Activated T-cell treated with anti-CD3 and anti-CD28 coated beads, Interleukin-2, amount 50 U/mL, for 24 hours (primary cell): ENCODE measurements around the gene CD69.

Experiments used
- DNase-seq: peaks from one replicate; pipeline ENCODE4 v3.0.0-alpha.2; 2020
- H3K27ac Mint-ChIP-seq: 2 replicates; pipeline ENCODE4 v1.8.0; 2020; ENCODE audit warnings: mild to moderate bottlenecking, mixed read lengths
- H3K27me3 Mint-ChIP-seq: 2 replicates; pipeline ENCODE4 v1.8.0; 2020; ENCODE audit warnings: mixed read lengths
- H3K36me3 Mint-ChIP-seq: 2 replicates; pipeline ENCODE4 v1.8.0; 2020; ENCODE audit warnings: low read depth, mixed read lengths
- H3K4me1 Mint-ChIP-seq: 2 replicates; pipeline ENCODE4 v1.8.0; 2020; ENCODE audit warnings: low read depth, mixed read lengths
- H3K4me3 Mint-ChIP-seq: 2 replicates; pipeline ENCODE4 v1.8.0; 2020; ENCODE audit warnings: mild to moderate bottlenecking, moderate library complexity, mixed read lengths
- H3K9me3 Mint-ChIP-seq: 2 replicates; pipeline ENCODE4 v1.8.0; 2020; ENCODE audit warnings: mixed read lengths

CD69 gene

DNA sequence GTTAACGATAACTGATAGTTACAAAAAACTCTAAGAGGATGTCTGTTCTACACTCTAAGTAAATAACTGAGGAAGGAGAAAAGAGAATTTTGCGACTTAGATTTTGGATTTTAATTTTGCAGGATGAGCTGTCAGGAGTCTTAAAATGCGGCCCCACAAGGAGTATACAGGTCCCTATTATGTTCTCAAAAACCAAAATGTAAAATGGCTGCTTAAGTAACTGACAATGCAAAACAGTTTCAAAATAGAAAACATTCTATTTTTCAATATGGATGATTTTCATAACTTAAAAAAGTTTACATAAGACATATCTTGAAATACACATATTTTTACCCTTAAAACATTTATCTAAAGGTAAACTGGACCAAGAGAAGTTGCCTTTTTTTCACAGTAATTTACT lies 2.6 kb downstream of the CD69 start:
- H3K4me1 Mint-ChIP-seq = peaks cover 52% of the 10 kb centered on the region

DNA sequence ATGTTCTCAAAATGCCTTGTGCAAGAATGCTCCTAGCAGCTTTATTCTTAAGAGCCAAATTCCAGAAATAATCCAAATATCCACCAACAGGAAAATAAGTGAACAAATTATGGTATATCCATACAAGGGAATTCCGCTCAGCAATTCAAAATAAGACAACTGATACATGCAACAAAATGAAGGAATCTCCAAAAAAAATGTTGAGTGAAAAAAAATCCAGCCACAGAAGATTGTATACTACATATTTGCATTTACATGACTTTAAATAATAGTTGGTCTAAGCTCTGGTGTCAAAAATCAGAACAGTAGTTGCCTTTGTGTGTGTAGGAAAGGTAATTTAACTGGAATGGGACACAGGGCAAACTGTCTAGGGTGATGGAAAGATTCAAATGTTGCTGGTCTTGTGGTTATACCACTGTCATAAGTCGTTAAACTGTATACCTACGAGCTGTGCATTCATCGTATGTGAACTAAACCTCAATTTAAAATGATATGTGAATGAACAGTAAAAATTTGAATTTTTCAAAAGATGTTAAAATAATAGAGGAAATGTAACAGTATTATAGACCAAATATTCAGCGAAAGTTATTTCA lies 3.2 kb downstream of the CD69 start:
- Mint-ChIP-seq H3K4me1 (peaks cover 54% of the 10 kb centered on the region), H3K4me3 (peak overlapping the region; percentile 98), H3K36me3 (peaks cover 86% of the 10 kb centered on the region), H3K27ac (peak overlapping the region; percentile 99), H3K27me3 (no peaks in the 10 kb centered on the region), H3K9me3 (peaks cover 5% of the 10 kb centered on the region)
- DNase-seq = no peak

More for the DNA sequence above, 2.6 kb downstream of the CD69 start:
- Mint-ChIP-seq H3K36me3 (peaks cover 80% of the 10 kb centered on the region), H3K4me3 (peak overlapping the region; percentile 98), H3K9me3 (peaks cover 7% of the 10 kb centered on the region), H3K27ac (peak overlapping the region; percentile 99), H3K27me3 (no peaks in the 10 kb centered on the region)
- no peak for DNase-seq

DNA sequence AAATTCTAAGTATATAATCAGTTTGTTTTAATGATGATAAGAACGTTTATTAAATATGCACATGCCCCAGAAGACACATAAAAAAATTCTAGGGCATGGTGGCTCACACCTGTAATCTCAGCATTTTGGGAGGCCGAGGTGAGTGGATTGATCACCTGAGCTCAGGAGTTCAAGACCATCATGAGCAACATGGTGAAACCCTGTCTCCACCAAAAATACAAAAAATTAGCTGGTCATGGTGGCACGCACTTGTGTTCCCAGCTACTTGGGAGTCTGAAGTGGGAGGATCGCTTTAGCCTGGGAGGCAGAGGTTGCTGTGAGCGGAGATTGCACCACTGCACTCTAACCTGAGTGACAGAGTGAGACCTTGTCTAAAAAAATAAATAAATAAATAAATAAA lies 4.0 kb downstream of the CD69 start:
- Mint-ChIP-seq H3K27ac (peak overlapping the region; percentile 99), H3K36me3 (peaks cover 90% of the 10 kb centered on the region), H3K4me3 (peak overlapping the region; percentile 98), H3K27me3 (no peaks in the 10 kb centered on the region), H3K9me3 (no peaks in the 10 kb centered on the region), H3K4me1 (peaks cover 49% of the 10 kb centered on the region)
- DNase-seq = peak; percentile 51

DNA sequence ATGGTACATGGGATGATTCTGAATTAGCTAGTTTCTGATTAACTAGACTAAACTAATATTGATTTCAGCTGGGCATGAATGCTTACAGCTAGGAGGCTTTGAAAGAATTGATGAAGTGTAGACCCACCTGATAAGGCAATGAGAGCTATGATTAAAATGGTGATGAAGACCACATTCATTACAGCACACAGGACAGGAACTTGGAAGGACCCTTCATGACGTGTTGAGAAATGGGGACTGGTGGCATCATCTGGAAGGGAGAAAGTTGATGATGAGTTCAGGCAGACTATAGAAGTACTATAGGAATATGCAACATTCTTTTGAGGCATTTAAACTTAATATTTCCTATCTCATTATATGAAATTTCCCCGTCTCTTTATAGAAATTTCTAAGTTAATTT lies 4.5 kb downstream of the CD69 start:
- no peaks in the 10 kb centered on the region for H3K9me3 Mint-ChIP-seq
- H3K27ac Mint-ChIP-seq = peak overlapping the region; percentile 99
- no peaks in the 10 kb centered on the region for H3K27me3 Mint-ChIP-seq
- H3K36me3 Mint-ChIP-seq = peaks cover 95% of the 10 kb centered on the region
- peak overlapping the region; percentile 98 for H3K4me3 Mint-ChIP-seq
- DNase-seq = no peak
- H3K4me1 Mint-ChIP-seq = peaks cover 49% of the 10 kb centered on the region

DNA sequence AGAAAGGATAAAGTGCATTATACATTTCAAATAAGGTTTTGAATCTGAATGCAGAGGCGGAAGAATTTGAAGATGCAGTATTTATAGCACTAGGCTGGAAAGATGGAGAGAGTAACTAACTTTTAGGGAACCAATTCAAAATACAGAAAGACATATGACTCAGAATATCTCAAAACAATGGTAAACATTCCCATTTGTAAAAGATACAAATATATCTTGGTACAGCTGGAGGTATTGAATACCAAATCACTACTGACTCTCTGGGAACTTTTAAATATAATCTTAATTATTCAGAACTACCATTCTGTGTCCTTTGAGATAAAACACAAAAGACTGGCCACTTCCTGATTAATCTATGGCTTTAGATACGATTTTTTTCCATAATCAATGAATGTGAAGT lies 5.1 kb downstream of the CD69 start:
- Mint-ChIP-seq H3K27ac (peak overlapping the region; percentile 93), H3K9me3 (no peaks in the 10 kb centered on the region), H3K4me1 (peaks cover 48% of the 10 kb centered on the region), H3K4me3 (peak overlapping the region; percentile 98), H3K36me3 (peaks cover 89% of the 10 kb centered on the region), H3K27me3 (no peaks in the 10 kb centered on the region)
- no peak for DNase-seq

DNA sequence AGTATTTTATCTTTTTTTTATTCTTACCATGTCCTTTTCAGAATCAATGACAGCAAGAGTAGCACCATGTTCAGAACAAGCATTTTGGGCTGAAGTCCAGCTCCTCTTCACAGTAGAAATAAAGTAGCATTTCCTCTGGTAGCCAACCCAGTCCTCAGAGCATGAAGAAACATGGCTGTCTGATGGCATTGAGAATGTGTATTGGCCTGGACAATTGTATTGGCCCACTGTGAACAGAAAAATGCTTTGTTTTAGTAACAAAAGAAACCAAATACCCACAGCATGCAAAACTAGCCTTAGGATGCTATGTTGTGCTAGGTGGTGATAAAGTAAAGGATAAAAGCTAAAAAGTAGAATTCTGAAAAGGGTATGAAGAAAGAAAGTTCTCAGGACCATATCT lies 5.7 kb downstream of the CD69 start:
- Mint-ChIP-seq H3K9me3 (no peaks in the 10 kb centered on the region), H3K27me3 (no peaks in the 10 kb centered on the region), H3K4me3 (peak overlapping the region; percentile 98), H3K27ac (peak overlapping the region; percentile 93), H3K36me3 (peaks cover 84% of the 10 kb centered on the region), H3K4me1 (peaks cover 53% of the 10 kb centered on the region)
- no peak for DNase-seq

DNA sequence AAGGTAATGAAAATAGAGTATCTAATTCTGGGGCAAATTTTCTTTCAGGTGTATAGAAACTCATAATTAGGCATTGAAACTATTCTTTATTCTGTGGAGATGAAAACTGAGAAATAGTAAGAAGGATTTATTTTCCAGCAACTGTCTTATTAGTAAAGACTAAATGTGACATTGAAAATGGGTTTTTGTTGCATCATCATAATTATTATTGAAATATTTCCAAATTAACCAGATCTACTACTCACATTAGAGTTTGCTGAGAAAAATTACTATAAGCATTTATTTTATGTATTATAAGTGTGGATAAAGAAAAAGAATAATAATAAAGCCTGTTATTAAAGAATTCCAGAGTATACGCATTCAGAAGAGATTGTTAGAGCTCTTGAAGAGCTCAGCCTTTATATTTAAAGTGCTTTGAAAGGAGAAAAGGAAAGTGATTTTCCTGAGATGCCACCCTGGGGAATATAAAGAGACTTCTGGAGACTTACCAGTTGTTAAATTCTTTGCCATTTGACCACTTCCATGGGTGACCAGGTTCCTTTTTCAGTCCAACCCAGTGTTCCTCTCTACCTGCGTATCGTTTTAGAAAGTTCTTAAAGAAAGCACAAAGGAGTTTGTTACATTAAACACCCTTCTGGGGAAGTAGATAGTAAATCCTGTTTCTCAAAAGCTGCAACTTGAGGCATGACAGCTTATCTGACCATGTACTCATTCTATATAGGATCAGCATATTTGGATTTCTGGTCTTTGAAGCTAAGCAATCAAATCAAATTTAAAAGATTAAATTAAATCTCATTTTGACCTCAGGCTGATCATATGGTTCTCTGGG lies 6.4 kb downstream of the CD69 start:
- H3K27me3 Mint-ChIP-seq = no peaks in the 10 kb centered on the region
- peaks cover 76% of the 10 kb centered on the region for H3K36me3 Mint-ChIP-seq
- peaks cover 57% of the 10 kb centered on the region for H3K4me1 Mint-ChIP-seq
- H3K27ac Mint-ChIP-seq = peak overlapping the region; percentile 93
- DNase-seq = no peak
- H3K9me3 Mint-ChIP-seq = no peaks in the 10 kb centered on the region
- H3K4me3 Mint-ChIP-seq = peak overlapping the region; percentile 98

DNA sequence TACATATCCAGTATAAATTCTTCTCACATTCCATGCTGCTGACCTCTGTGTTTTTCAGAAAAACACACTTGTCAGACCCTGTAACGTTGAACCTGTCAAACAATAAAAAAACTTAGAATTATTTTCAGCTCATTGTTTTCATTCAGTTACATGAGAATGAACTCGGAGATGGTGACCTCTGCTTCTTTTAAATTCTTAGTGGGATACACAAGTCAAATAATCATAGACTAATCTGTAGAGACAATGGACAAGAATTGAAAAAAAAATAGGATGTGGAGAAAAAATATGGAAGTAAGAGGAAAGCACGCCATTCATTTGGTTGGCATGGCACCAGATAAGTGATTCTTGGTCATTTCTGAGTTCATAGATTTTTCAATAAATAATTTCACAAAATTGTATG lies 7.2 kb downstream of the CD69 start:
- no peaks in the 10 kb centered on the region for H3K27me3 Mint-ChIP-seq
- H3K4me3 Mint-ChIP-seq = peak overlapping the region; percentile 98
- H3K4me1 Mint-ChIP-seq = peaks cover 60% of the 10 kb centered on the region
- peaks cover 68% of the 10 kb centered on the region for H3K36me3 Mint-ChIP-seq
- no peaks in the 10 kb centered on the region for H3K9me3 Mint-ChIP-seq
- no peak for DNase-seq
- H3K27ac Mint-ChIP-seq = peak overlapping the region; percentile 91

DNA sequence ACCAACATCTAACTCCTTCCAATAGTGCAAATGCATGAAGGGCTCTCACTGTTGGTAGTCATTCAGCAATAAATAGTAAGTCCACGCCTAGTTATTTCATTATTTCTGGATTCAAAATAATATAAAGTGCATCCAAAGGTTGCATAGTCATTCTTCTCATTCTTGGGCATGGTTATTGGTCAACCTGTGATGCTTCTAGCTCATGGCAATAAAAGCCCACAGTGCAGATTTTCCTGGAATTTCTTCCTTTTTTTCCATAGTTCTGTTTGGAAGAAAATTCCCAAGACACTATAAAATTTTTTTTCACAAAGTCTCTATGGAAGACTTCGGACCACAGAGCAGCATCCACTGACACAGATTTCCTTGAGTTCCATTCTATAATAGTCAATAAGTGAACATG lies 7.6 kb downstream of the CD69 start:
- Mint-ChIP-seq H3K9me3 (no peaks in the 10 kb centered on the region), H3K36me3 (peaks cover 64% of the 10 kb centered on the region), H3K27ac (peak overlapping the region; percentile 91), H3K27me3 (no peaks in the 10 kb centered on the region), H3K4me3 (peak overlapping the region; percentile 98), H3K4me1 (peaks cover 60% of the 10 kb centered on the region)
- DNase-seq = no peak

DNA sequence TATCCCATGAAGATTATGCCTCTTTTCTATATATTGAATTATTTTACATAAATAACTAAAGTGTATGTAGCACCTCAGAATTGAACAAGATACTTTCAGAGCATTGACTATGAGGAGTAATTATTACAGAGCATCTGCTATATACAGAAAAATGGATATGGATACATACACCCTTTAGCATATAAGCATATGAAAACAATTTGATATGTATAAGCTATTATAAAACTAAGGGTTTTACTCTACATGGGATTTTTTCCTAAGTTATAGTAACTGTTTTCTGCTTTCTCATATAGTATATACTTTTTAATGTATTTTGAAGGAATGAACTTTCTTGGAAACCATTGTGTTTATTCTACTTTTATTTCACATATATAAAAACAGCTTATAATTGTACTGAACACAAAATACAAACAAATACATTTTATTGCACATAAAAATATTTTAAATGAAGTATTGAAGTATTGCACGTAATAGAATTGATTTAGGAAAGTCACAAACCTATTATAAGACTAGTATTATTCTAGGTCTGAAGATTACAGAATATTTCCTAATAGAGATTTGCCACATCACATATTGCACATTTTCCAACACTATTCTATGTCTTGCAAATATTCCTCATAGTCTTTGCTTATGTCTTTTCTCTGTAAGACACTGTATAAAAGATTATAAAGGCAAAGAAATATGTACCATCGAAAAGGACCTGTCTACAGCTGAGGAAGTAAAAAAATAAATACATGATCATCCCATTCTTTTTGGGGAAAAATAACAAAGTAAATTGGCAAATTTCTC lies 8.4 kb downstream of the CD69 start:
- H3K9me3 Mint-ChIP-seq = no peaks in the 10 kb centered on the region
- H3K4me3 Mint-ChIP-seq = peak overlapping the region; percentile 98
- H3K4me1 Mint-ChIP-seq = peaks cover 58% of the 10 kb centered on the region
- peaks cover 57% of the 10 kb centered on the region for H3K36me3 Mint-ChIP-seq
- DNase-seq = no peak
- peak overlapping the region; percentile 91 for H3K27ac Mint-ChIP-seq
- H3K27me3 Mint-ChIP-seq = no peaks in the 10 kb centered on the region

DNA sequence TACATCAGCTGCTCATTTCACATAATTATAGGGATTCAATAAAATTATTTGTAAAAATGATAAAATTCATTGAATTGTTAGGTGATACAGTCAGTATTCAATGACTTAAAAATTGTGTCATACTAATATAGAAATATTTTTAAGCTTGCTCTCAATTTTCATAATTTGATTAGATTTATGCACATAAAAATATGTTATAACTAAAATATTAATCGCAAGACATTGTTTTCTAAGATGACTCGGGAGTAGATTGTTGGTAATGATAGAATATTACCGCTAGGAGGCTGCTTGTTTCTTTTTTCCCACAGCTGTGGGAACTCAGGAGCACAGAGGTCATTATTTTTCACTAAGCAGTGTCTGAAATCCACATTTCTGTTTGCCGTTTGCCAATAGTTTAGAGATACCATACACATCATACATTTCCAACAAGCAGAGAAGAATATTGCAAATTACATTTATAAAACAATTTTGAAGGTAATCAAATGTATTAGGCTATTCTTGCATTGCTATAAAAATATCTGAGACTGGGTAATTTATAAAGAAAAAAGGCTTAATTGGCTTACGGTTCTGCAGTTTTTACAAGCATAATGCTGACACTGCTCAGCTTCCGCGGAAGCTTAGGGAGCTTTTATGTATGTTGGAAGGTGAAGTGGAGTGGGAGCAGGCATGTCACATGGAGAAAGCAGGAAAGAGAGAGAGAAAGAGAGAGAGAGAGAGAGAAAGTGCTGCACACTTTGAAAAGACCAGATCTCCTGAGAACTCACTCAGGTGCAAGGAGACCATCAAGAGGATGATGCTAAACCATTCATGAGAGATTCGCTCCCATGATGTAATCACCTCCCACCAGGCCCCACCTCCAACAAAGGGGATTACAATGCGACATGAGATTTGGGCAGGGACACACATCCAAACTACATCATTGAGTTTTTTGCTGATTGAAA lies 9.2 kb downstream of the CD69 start:
- Mint-ChIP-seq H3K27me3 (no peaks in the 10 kb centered on the region), H3K36me3 (peaks cover 48% of the 10 kb centered on the region), H3K4me1 (peaks cover 54% of the 10 kb centered on the region), H3K27ac (peak overlapping the region; percentile 90), H3K4me3 (peak overlapping the region; percentile 64), H3K9me3 (no peaks in the 10 kb centered on the region)
- peak; percentile 57 for DNase-seq

DNA sequence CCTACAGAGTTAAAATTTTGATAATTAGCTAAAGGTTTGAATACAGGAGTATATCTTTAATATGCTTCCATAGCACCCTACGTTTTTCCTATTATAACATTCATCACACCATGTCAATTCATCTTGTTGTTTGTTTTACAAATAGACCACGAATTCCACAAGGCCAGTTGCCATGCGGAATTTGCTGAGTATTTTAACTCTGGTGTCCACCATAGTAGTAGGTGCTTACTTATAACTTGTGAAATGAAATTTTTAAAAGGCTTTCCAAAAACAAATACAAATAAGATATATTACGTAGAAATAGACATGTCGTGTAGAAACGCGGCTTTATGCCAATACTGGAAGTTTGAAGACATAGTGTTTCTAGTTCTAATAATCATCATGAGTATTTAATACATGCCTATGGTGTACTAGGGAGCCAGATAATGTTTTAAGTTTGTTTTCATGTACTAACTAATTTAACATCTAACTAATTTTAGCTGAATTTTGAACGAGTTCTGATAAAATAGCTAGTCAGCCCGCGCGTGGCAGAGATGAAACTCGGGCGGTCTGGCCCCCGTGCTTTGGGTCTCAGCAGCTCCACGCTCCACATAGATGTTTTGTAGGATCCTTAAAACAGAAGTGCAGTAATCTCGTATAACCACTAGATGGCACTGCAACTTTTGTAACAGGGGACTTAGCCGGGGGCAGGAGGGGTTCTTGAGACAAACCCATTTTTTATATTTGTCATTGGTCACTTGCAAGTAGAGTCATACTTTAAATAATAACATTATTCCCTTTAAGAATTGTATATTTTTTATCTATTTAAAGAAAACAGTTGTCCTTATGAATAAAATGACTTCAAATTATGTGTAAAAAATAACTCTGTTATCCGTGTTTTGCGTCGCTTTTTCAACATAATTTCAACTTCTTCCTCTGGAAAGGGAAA lies 10.2 kb downstream of the CD69 start:
- Mint-ChIP-seq H3K4me1 (peaks cover 50% of the 10 kb centered on the region), H3K36me3 (peaks cover 39% of the 10 kb centered on the region), H3K27me3 (no peaks in the 10 kb centered on the region), H3K9me3 (no peaks in the 10 kb centered on the region), H3K4me3 (peak overlapping the region; percentile 64), H3K27ac (peak overlapping the region; percentile 55)
- DNase-seq = peak; percentile 72

DNA sequence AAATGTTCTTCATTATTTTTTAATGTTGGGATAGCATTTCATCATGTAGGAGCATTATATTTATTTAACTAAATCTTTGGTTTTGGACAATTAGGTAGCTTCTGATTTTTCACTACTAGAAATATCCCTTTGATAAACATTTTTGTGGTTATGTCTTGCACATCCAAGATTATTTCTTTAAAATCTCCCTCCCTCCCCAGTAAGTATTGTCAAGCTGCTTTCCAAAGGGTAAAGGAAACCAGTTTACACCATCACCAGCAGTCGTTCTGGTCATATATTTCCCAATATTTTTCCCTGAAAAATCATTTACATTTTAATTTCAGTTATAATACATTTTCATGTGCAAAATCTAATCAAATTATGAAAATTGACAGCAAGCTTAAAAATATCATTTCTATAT lies 11.1 kb downstream of the CD69 start:
- Mint-ChIP-seq H3K9me3 (no peaks in the 10 kb centered on the region), H3K36me3 (peaks cover 30% of the 10 kb centered on the region), H3K27ac (no peak overlapping the region), H3K4me1 (peaks cover 50% of the 10 kb centered on the region), H3K4me3 (no peak overlapping the region), H3K27me3 (no peaks in the 10 kb centered on the region)
- DNase-seq = no peak
